Endothelial cell (in vitro differentiated cells): ENCODE measurements around the gene NPR3. TPM values are rescaled to one million over a fixed set of nuclear protein-coding genes. Genes with fewer than 3 reads are reported as not detected.

Source experiments
- DNase-seq: peaks from one replicate; pipeline ENCODE4 v3.0.0; 2021; ENCODE audit warnings: low spot score
- H3K27ac Mint-ChIP-seq: one replicate; pipeline ENCODE4 v1.8.0; 2021; ENCODE audit warnings: mixed read lengths, inconsistent platforms; ENCODE audit not compliant: unreplicated experiment
- H3K27me3 Mint-ChIP-seq: one replicate; pipeline ENCODE4 v1.8.0; 2021; ENCODE audit warnings: mild to moderate bottlenecking, moderate library complexity, mixed read lengths, inconsistent platforms; ENCODE audit not compliant: unreplicated experiment
- H3K36me3 Mint-ChIP-seq: one replicate; pipeline ENCODE4 v1.8.0; 2021; ENCODE audit warnings: mild to moderate bottlenecking, low read depth, mixed read lengths, inconsistent platforms; ENCODE audit not compliant: unreplicated experiment
- H3K4me1 Mint-ChIP-seq: one replicate; pipeline ENCODE4 v1.8.0; 2021; ENCODE audit warnings: mild to moderate bottlenecking, mixed read lengths, inconsistent platforms; ENCODE audit not compliant: unreplicated experiment
- H3K4me3 Mint-ChIP-seq: one replicate; pipeline ENCODE4 v1.8.0; 2021; ENCODE audit warnings: mild to moderate bottlenecking, mixed read lengths, inconsistent platforms; ENCODE audit not compliant: unreplicated experiment
- H3K9me3 Mint-ChIP-seq: one replicate; pipeline ENCODE4 v1.8.0; 2021; ENCODE audit warnings: mixed read lengths, inconsistent platforms; ENCODE audit not compliant: unreplicated experiment
- total RNA-seq: library from RNA; stranded (reverse); fragmentation: NEBNext Ultra II Directional; extraction: Animal tissue kit (Norgen Biotek cat#: 25700); gene quantifications from one replicate; pipeline ENCODE4 v1.2.1, GENCODE V29; 2021; ENCODE audit not compliant: unreplicated experiment
- TF ChIP-seq, protein P1 (sequence below): fragments of 200-600 bp; sonication (generic); IDR thresholded peaks from one replicate; pipeline ENCODE4 v1.5.0; 2021; ENCODE audit warnings: antibody characterized with exemption; ENCODE audit not compliant: unreplicated experiment

Gene NPR3
- total RNA-seq, 1 donor from 2014 or later: 73.3 TPM

DNA sequence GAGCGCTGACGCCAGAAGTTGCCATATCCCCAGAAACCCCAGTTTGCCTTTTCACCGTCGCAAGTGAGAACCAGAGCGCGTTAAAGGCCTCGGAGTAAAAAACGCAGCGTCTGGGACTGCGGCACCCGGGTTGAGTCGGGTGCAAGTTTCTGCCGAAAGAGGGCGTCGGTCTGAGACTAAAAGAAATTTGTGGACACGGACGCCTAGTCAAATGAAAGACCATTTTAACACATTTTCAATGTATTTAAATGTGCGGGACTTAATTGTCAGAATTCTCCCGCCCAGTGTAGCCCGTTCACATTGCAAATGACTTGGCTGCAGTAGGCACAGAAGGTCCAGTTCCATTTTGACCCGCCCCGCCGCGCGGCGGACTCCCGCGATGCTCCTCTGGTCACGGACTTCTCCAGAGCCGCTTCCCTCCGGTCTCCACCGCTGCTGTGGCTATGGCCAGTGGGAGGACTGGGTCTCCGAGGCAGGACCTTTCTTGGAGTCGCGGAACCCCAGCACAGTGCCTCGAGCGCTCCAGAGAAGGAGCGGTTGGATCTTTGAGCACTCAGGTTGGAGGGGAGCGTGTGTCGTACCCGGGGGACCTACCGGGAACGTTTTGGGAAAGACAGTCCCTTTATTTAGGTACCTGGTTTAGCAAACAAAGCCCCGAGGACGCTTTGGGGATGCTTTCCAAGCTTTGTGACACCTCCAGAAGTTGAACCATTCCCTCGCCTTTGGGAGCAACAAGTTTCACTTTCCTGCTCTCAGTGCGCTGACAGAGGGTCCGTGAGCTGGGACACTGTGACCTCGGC, 1.2 kb upstream of the NPR3 start:
- Mint-ChIP-seq H3K27me3 (peaks cover 19% of the 10 kb centered on the region), H3K27ac (no peak overlapping the region), H3K4me3 (peak overlapping the region; percentile 97)

DNA sequence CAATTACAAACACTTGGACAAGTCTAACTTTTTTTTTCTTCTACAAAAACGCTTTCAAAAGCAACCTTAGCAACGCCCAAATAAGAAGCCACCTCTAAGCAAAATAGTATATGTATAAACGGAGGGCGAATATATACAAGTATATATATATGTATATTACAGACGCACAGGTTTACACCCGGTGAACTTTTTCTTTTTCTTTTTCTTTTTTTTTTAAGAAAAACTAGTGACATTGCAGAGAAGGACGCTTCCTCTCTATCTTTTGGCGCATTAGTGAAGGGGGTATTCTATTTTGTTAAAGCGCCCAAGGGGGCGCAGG, 200 bp downstream of the NPR3 start:
- Mint-ChIP-seq H3K4me1 (peaks cover 28% of the 10 kb centered on the region), H3K4me3 (peak overlapping the region; percentile 97), H3K27ac (no peak overlapping the region), H3K9me3 (no peaks in the 10 kb centered on the region), H3K27me3 (peaks cover 21% of the 10 kb centered on the region), H3K36me3 (peaks cover 17% of the 10 kb centered on the region)
- DNase-seq: no peak
- TF ChIP-seq, protein P1, sequence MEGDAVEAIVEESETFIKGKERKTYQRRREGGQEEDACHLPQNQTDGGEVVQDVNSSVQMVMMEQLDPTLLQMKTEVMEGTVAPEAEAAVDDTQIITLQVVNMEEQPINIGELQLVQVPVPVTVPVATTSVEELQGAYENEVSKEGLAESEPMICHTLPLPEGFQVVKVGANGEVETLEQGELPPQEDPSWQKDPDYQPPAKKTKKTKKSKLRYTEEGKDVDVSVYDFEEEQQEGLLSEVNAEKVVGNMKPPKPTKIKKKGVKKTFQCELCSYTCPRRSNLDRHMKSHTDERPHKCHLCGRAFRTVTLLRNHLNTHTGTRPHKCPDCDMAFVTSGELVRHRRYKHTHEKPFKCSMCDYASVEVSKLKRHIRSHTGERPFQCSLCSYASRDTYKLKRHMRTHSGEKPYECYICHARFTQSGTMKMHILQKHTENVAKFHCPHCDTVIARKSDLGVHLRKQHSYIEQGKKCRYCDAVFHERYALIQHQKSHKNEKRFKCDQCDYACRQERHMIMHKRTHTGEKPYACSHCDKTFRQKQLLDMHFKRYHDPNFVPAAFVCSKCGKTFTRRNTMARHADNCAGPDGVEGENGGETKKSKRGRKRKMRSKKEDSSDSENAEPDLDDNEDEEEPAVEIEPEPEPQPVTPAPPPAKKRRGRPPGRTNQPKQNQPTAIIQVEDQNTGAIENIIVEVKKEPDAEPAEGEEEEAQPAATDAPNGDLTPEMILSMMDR: no peak

More for the DNA sequence above, 1.2 kb upstream of the NPR3 start:
- TF ChIP-seq, protein P1: peak; percentile 51
- peaks cover 28% of the 10 kb centered on the region for H3K4me1 Mint-ChIP-seq
- peaks cover 14% of the 10 kb centered on the region for H3K36me3 Mint-ChIP-seq
- H3K9me3 Mint-ChIP-seq: no peaks in the 10 kb centered on the region
- DNase-seq: peak; percentile 74

DNA sequence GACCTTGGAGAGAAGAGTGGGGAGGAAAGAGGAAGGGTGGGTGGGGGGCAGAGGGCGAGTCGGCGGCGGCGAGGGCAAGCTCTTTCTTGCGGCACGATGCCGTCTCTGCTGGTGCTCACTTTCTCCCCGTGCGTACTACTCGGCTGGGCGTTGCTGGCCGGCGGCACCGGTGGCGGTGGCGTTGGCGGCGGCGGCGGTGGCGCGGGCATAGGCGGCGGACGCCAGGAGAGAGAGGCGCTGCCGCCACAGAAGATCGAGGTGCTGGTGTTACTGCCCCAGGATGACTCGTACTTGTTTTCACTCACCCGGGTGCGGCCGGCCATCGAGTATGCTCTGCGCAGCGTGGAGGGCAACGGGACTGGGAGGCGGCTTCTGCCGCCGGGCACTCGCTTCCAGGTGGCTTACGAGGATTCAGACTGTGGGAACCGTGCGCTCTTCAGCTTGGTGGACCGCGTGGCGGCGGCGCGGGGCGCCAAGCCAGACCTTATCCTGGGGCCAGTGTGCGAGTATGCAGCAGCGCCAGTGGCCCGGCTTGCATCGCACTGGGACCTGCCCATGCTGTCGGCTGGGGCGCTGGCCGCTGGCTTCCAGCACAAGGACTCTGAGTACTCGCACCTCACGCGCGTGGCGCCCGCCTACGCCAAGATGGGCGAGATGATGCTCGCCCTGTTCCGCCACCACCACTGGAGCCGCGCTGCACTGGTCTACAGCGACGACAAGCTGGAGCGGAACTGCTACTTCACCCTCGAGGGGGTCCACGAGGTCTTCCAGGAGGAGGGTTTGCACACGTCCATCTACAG, 760 bp downstream of the NPR3 start:
- H3K27me3 Mint-ChIP-seq: peaks cover 21% of the 10 kb centered on the region
- peak overlapping the region; percentile 97 for H3K4me3 Mint-ChIP-seq
- no peaks in the 10 kb centered on the region for H3K9me3 Mint-ChIP-seq
- H3K36me3 Mint-ChIP-seq: peaks cover 17% of the 10 kb centered on the region
- no peak overlapping the region for H3K27ac Mint-ChIP-seq
- DNase-seq: peak; percentile 35
- H3K4me1 Mint-ChIP-seq: peaks cover 28% of the 10 kb centered on the region
- TF ChIP-seq, protein P1: no peak

DNA sequence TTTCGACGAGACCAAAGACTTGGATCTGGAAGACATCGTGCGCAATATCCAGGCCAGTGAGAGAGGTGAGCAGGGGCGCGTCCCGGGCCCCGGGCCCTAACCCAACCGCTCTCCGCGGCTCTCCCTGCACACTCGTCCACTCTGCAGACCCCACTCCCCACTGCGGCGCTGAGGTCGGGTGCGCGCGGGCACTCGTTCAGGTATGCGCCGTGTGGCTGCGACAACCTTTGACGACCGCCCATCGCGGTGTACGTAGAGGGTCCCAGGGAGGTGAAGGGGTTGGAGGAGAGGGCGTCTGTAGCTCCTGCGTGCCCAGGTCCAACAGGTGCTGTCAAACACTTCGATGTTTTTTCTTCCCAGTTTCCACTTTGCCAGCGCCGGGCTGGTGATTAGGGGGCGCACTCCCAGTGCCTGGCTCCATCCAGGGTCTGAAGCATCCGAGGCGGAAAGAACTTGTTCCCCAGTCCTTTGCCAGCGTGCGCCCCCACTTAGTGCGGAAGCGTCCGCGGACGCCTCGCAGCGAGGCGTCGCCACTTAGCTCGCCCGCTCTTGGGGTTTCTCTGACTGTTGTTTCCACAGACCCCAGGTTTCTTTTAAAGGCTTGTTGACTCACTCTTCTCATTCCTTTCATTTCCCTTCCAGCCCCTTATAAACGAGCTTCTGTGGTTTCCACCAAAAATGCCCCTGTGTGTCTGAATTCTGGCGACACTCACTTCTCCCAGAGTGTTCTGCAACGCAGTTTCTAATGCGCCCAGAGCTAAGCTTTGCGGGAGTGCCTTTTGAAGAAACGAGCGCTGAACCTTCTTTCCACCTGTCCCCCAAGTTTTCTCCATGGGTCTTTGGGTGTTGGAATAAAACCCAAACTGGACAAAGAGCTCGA, 1.6 kb downstream of the NPR3 start:
- H3K27me3 Mint-ChIP-seq: peaks cover 21% of the 10 kb centered on the region
- H3K4me3 Mint-ChIP-seq: peak overlapping the region; percentile 97
- peaks cover 25% of the 10 kb centered on the region for H3K4me1 Mint-ChIP-seq
- peak overlapping the region; percentile 27 for H3K27ac Mint-ChIP-seq
- peaks cover 5% of the 10 kb centered on the region for H3K9me3 Mint-ChIP-seq
- H3K36me3 Mint-ChIP-seq: peaks cover 25% of the 10 kb centered on the region
- no peak for DNase-seq
- TF ChIP-seq, protein P1: no peak
